Measurements from ENCODE around the gene OR4E2.
"Not testable (repeated sequence)": the region's sequence is repeated elsewhere in the genome, so short reads cannot be mapped to it uniquely, and the experiment has no call there.

The OR4E2 gene

DNA sequence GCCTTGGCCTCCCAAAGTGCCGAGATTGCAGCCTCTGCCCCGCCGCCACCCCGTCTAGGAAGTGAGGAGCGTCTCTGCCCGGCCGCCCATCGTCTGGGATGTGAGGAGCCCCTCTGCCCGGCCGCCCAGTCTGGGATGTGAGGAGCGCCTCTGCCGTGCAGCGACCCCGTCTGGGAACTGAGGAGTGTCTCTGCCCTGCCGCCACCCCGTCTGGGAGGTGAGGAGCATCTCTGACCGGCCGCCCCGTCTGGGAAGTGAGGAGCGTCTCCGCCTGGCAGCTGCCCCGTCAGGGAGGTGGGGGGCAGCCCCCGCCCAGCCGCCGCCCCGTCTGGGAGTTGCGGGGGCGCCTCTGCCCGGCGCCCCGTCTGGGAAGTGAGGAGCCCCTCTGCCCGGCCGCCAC is 44.0 kb downstream of the OR4E2 start:
- DNase-seq (ENCODE audit: low read depth), result not testable (repeated sequence)

DNA sequence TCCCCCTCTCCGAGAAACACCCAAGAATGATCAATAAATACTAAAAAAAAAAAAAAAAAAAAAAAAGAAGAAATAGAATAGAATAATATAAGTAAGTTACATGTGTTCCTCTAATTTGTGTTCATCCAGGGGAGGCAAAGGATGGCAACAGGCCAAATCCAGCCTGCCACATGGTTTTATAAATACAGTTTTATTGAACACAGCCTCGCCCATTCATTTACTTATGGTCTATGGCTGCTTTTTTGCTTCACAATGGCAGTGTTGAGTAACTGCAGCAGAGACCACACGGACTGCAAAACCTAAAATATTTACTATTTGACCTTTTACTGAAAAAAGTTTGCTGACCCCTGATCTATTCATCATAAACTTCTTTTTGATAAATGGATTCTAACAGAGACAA is 44.9 kb downstream of the OR4E2 start:
- not testable (repeated sequence) for DNase-seq (ENCODE audit: low read depth)

DNA sequence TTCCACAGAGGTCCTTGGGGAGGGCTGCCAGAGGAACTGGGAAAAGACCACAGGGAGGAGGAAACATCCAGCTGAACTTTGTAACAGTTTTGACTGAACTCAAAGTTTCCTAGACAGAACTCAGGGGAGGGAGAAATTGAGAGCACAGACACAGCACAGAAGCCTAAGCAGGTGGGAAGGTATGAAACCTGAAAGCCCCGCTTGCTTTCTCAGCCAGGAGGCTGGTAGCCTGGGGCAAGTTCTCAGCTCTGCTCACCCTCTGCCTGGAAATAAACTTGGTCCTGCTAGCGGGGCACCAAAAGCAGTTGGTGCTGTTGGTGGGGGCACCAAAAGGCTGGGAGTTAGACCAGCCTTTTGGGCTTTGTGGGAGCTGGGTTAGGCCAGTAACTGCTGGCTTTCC is 45.9 kb downstream of the OR4E2 start:
- DNase-seq (ENCODE audit: low read depth), result no peak

DNA sequence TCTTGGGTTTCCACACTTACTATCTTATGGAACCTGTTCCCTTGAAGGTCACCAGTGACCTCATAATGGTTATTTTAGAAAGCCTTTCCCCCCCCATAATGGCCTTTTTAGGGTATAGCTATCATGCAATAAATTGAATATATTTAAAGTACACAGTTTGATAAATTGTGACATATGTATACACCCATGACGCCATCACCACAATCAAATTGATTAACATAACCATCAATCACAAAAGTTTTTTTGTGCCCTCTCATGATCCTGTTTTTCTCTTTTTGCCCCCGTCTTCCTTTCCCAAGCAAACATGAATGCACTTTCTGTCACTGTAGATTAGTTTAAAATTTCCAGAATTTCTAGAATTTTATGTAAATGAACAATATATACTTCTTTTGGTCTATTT is 48.7 kb downstream of the OR4E2 start:
- DNase-seq (ENCODE audit: low read depth), result no peak

DNA sequence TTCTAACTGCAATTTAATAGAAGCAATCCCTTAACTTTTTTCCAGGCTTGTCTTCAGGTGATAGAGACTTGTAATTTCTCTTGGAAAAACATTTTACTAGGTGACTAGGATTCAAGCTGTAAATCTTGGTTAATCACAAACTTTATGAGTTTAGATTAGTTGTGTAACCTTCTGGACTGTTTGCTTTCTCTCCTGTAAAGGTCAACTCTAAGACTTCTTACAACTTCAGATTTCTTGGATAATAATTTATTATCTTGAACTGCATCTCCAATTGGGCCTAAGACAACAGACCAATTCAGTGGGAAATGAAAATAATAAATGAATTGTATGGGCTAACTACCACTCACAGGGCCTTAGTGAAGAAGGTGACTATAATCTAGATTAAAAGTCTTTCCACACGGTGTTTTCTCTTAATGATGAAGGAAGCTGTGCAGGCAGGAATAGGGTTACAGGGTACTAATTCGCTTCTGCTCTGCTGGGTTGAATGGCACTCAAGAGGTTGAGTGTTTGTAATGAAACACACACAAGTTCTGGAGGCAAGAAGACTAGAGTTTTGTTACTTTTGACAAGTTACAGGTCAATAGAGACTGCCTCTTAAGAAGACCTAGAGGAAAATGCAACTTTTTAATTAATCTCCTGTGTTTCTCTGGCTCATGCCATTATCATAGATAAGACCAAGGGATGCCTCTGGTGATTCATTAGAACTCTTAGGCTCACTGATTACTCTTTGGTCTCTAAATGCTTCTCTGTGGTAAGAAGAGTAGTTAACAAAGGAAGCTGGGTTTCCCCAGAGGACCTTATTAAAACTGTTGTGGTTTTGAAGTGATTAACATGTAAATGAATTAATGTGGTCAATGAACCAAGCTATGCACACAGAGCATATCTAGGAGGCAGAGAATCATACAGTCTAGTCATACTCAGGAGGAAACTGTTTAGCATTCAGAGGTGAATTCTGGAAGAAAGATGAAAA is 50.0 kb downstream of the OR4E2 start:
- no peak for DNase-seq (ENCODE audit: low read depth)

DNA sequence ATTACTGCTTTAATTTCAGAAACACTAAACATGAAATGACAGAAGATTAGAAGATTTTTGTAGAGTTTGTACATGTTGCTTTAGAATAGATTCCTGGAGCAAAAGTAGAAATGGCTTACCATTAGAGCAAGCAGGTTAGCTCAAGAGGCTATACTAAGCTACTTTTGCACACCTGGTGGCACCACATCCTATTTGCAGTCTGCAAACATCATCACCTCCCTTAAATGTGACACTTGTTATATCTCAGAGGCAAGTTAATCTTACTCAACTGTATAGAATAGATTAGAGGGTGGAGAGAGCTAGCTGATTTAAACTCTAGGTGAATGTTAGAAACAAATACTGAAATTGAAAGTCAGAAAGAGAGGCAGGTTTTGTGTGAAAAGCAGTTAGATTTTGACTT is 50.7 kb downstream of the OR4E2 start:
- DNase-seq (ENCODE audit: low read depth), result no peak

DNA sequence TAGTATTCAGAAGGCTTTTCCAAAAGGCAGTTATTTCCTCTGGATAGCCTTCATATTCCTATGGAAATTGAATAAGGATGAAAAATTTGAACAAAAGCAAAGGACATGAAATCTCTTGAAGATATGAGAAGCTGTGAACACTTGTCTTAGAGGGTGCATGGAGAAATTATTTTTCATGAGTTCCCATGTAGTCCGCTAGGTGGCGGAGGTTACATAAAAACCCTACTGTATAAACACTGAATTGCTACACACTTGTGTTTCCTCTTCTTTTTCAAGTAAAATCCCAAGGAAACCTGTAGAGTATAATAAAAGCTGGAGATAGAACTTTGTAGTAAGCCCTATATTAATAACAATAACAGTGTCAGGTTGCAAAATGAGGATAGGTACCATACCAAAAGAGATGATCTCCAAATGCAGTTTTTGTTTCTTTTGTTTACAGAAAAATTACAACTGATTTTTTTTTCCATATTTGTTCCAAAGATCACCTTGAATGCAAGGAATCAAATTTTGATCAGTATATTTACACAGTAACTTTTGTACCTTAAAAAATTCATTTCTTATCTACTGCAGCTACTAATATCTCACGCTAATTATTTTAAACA is 57.8 kb downstream of the OR4E2 start:
- DNase-seq (ENCODE audit: low read depth), result peak; percentile 6

DNA sequence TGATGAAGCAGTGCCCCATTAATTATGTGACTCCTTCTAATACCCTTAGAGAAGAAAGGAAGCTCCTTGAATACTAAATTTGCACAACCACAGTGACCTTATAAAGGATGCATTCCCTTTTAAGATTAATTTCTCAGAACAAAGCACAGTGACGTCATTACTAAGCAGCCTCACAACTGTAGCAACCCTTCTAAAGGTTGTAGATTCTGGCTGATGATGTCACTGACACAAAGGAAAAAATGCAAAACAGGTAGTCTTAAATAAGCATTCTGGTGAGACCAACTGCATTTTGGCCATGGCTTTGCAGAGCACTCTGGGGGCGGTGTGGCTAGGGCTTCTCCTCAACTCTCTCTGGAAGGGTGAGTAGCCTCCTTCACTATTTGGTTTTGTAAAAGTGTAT is 58.4 kb downstream of the OR4E2 start:
- no peak for DNase-seq (ENCODE audit: low read depth)

DNA sequence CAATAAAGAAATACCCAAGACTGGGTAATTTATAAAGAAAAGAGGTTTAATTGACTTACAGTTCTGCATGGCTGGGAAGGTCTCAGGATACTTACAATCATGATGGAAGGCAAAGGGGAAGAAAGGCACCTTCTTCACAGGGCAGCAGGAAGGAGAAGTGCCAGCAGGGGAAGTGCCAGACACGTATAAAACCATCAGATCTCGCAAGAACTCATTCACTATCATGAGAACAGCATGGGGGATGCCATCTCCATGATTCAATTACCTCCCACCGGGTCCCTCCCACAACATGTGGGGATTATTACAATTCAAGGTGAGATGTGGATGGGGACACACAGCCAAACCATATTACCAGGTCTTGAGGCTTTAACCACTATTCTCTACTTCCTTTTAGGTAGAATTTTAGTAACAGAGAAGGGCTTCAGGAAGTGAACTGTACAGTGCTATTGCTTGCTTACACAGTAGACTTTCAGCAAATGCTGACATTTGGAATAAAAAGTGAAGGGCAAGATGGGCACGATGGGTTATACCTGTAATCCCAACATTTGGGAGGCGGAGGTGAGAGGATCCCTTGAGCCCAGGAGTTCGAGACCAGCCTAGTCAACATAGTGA is 60.8 kb downstream of the OR4E2 start:
- DNase-seq (ENCODE audit: low read depth), result no peak
